Coronary artery (tissue), 2 donors: Measurements from ENCODE around the gene KTN1.
A peak's percentile ranks its signal among the peaks of the same experiment; 100 is the strongest.

Experiments
- DNase-seq: peaks from one replicate; pipeline ENCODE4 v3.0.0-alpha.2; 2017; ENCODE audit warnings: low spot score
- H3K27ac ChIP-seq, 2 donors: fragments of 200-600 bp; sonication (generic); one replicate each; pipeline ENCODE4 v1.5.1; 2016 to 2019
- H3K4me3 ChIP-seq: fragments of 200-600 bp; sonication (generic); 2 replicates; pipeline ENCODE4 v1.5.1; 2016; ENCODE audit warnings: mild to moderate bottlenecking, moderate library complexity
- TF ChIP-seq, protein P1 (sequence below): fragments of 200-600 bp; sonication (generic); IDR thresholded peaks from one replicate; pipeline ENCODE4 v1.5.1; 2019; ENCODE audit warnings: antibody characterized with exemption

KTN1 gene

GRCh38 chr14:55722054-55722453, 142.0 kb downstream of the KTN1 start:
- TF ChIP-seq, protein P1, sequence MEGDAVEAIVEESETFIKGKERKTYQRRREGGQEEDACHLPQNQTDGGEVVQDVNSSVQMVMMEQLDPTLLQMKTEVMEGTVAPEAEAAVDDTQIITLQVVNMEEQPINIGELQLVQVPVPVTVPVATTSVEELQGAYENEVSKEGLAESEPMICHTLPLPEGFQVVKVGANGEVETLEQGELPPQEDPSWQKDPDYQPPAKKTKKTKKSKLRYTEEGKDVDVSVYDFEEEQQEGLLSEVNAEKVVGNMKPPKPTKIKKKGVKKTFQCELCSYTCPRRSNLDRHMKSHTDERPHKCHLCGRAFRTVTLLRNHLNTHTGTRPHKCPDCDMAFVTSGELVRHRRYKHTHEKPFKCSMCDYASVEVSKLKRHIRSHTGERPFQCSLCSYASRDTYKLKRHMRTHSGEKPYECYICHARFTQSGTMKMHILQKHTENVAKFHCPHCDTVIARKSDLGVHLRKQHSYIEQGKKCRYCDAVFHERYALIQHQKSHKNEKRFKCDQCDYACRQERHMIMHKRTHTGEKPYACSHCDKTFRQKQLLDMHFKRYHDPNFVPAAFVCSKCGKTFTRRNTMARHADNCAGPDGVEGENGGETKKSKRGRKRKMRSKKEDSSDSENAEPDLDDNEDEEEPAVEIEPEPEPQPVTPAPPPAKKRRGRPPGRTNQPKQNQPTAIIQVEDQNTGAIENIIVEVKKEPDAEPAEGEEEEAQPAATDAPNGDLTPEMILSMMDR: no peak
- Histone ChIP-seq H3K27ac (no peak overlapping the region), H3K4me3 (no peak overlapping the region)
- DNase-seq: no peak

DNA sequence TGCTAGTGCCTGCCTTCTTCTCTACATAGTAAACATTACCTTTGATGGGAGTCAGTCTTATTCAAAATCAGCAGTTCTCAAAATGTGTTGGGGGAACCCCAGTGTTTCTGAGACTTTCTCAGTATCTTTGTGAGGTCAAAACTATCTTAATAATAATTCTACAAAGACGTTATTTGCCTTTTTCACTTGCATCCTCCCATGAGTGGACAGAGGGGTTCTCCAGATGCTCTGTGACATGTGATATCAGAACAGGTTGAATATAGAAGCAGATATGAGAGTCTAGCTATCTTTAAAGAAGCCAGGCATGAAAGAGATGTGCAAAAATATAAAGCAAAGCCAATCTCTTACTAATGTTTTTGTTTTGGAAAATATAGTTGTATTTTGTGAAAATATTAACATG, 144.7 kb downstream of the KTN1 start:
- Histone ChIP-seq H3K4me3 (no peak overlapping the region), H3K27ac (no peak overlapping the region)
- no peak for DNase-seq
- TF ChIP-seq, protein P1: no peak

DNA sequence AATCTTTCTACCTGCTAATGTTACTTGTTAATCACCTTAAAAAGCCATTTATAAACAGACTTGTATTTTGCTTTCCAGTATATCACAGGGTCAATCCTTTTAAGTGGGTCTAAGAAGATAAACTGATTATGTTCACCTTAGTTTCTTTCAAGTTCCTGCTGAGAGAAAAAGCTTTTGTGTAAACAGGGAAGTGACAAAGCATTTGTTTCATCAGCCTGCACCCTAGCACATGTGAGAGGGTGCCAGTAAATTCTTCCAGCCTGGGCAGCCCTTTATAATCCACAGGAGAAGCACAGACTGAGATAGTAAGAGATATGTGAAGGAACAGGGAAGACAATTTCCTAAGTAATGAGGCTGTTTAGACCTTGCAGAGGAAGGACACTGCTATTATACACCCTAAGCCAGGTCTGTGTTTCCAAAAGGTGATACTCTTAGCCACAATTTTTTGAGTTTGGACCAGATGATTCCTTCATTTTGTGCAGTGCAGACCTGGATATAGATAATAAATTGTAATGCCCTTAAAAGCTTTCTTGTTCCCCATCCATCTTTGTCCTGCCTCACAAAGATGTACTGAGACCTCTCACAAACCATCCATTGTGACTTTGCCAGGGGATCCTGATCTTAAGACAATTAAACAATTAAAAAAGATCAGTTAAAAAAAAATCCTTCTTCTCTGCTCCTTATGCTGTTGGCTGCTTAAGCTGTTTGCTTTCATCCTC, 150.7 kb downstream of the KTN1 start:
- H3K27ac ChIP-seq: no peak overlapping the region
- TF ChIP-seq, protein P1: no peak
- no peak overlapping the region for H3K4me3 ChIP-seq
- DNase-seq: no peak

DNA sequence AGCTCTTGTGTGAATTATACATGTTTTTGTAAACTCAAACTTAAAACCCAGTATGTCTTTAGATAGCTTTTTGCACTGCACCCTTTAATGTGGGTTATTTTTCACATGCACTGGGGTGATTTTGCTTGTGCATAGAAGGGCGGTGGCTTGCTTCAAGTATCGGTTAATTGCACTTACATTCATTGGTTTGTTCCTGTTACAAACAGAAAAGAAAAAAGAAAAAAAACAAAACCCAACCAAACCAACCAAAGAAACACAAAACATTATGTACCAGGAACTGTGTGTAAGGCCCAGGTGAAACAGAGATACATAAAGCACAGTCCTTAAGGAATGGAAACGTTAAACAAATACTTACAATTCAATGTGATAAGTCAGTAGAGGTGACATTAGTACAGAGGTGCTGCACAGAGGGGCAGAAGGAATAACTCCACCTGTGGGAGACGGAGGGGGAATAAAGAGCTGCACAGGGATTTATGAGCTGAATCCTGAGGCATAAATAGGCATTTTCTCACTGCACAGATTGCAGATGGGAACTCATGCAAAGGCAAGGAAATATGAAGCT, 151.4 kb downstream of the KTN1 start:
- TF ChIP-seq, protein P1: no peak
- DNase-seq: no peak
- no peak overlapping the region for H3K4me3 ChIP-seq
- H3K27ac ChIP-seq: no peak overlapping the region

- DNase-seq: no peak
These were observed 152.0 kb downstream of the KTN1 start for GRCh38 chr14:55731881-55732498.

GRCh38 chr14:55733599-55733998, 153.6 kb downstream of the KTN1 start:
- no peak overlapping the region for H3K27ac ChIP-seq
- no peak overlapping the region for H3K4me3 ChIP-seq
- TF ChIP-seq, protein P1: no peak

More at GRCh38 chr14:55731881-55732498, 152.0 kb downstream of the KTN1 start:
- H3K27ac ChIP-seq: no peak overlapping the region
- TF ChIP-seq, protein P1: peak; percentile 12
- no peak overlapping the region for H3K4me3 ChIP-seq

More at GRCh38 chr14:55733599-55733998, 153.6 kb downstream of the KTN1 start:
- DNase-seq: no peak
